Heart left ventricle (tissue), 16 donors: ENCODE measurements around the gene ASCL5. TPM values are rescaled to one million over a fixed set of nuclear protein-coding genes. Genes with fewer than 3 reads are reported as not detected.

Experiments used
- ATAC-seq, 4 donors: fragments of 200-7000 bp; cut with Tn5 transposase; one replicate each; pipeline ENCODE4 v1.9.1; 2020 to 2022; ENCODE audit warnings: moderate library complexity in 4 of 4, mild to moderate bottlenecking in 3 of 4, moderate number of reproducible peaks in 1 of 4
- DNase-seq, 5 donors: peaks; one replicate each; pipeline ENCODE4 v3.0.0-alpha.2; 2020
- H3K27ac ChIP-seq, 12 donors: fragments of 200-600 bp; sonication (generic) in 4 of 12; one replicate each; pipeline versions ENCODE4 v1.5.0 to v1.8.0; 2016 to 2022; ENCODE audit warnings: mild to moderate bottlenecking in 2 of 12
- H3K27me3 ChIP-seq, 9 donors: fragments of 200-600 bp; sonication (generic) in 2 of 9; one replicate each; pipeline versions ENCODE4 v1.5.1 to v1.8.0; 2016 to 2022; ENCODE audit warnings: mild to moderate bottlenecking in 3 of 9
- H3K36me3 ChIP-seq, 9 donors: fragments of 200-600 bp; sonication (generic) in 2 of 9; one replicate each; pipeline versions ENCODE4 v1.5.0 to v1.8.0; 2018 to 2022; ENCODE audit warnings: mild to moderate bottlenecking in 2 of 9
- H3K4me1 ChIP-seq, 12 donors: fragments of 200-600 bp; sonication (generic) in 4 of 12; one replicate each; pipeline versions ENCODE4 v1.5.0 to v1.8.0; 2016 to 2022; ENCODE audit warnings: mild to moderate bottlenecking in 3 of 12
- H3K4me3 ChIP-seq, 12 donors: fragments of 200-600 bp; sonication (generic) in 4 of 12; one replicate each; pipeline versions ENCODE4 v1.5.0 to v1.8.0; 2017 to 2022; ENCODE audit warnings: mild to moderate bottlenecking in 9 of 12, moderate library complexity in 4 of 12
- H3K9me3 ChIP-seq, 12 donors: fragments of 200-600 bp; sonication (generic) in 4 of 12; one replicate each; pipeline versions ENCODE4 v1.5.0 to v1.8.0; 2016 to 2022; ENCODE audit warnings: mild to moderate bottlenecking in 1 of 12
- CTCF ChIP-seq, 12 donors: fragments of 200-600 bp; sonication (generic) in 4 of 12; IDR thresholded peaks; one replicate each; pipeline versions ENCODE4 v1.5.0 to v1.8.0; 2018 to 2022; ENCODE audit warnings: antibody characterized with exemption in 12 of 12, mild to moderate bottlenecking in 5 of 12
- POLR2A ChIP-seq, 2 donors: fragments of 450-650 bp; IDR thresholded peaks; one replicate each; pipeline ENCODE4 v1.6.1; 2017; ENCODE audit warnings: antibody characterized with exemption in 2 of 2, mild to moderate bottlenecking in 2 of 2, moderate library complexity in 2 of 2
- WGBS, 4 donors: extraction: QIAGEN DNeasy Blood & Tissue Kit in 2 of 4; methylation state at CpG; one replicate each; pipeline versions ENCODE4 v1.1.5 to v1.1.7; 2013 to 2018; 5-methylcytosine and 5-hydroxymethylcytosine counted together
- intact Hi-C, 10 donors: fragments of 100-400 bp; cut with DNase I; formaldehyde crosslinking; loops; one replicate each; pipeline versions ENCODE4 v1.11.1 to v1.14.2; 2022
- polyA plus RNA-seq, 2 donors: library from polyadenylated mRNA; stranded (reverse); fragments of 200-250 nt; gene quantifications; one replicate each; pipeline ENCODE4 v1.2.3, GENCODE V29; 2013
- total RNA-seq, 9 donors: library from RNA; depleted of rRNA in 2 of 9; stranded (reverse); fragments of >200 nt in 2 of 9; fragmentation: NEBNext Ultra II Directional in 3 of 9; extraction: Animal tissue kit (Norgen Biotek cat#: 25700) in 3 of 9; gene quantifications; one replicate each; pipeline versions ENCODE4 v1.1.0 to v1.2.4, GENCODE V29; 2016 to 2023
- donor health status: ischemic (EF 13 %, LVEDD 7.1; RV severe dilation, severe dysfunction).
- donor health status: healthy with polysubstance abuse.
- donor health status: DM: no; HTN: yes; CAD: no.
- donor health status: DM: no; HTN: no; CAD: no.
- donor health status: ischemic (EF 25% LVEDD 6.9; RV normal size, moderate dysfunction).
- donor health status: ischemic (EF 25% LVEDD 5.7; RV mildly dilated, moderate dysfunction).
- donor health status: healthy.
- donor health status: DM: yes; HTN: yes; CAD: no.
- donor health status: ischemic (EF 35%, LVEDD 5.7; RV mildly dilated, moderate dysfunction).
- donor health status: nonischemic (EF 11% LVEDD 7.7; RV severe dilation, severe dysfunction).
- donor health status: DM: yes; HTN: yes; CAD: no.
- donor health status: PGD.
- donor health status: ischemic (EF 29% LVEDD 5.4; RV normal size, mild dysfunction).
- donor health status: nonischemic (EF 23%, LVEDD 6.1; RV moderate dilation, normal function).

Gene ASCL5
- total and polyA plus RNA-seq, 11 donors: not detected

- Histone ChIP-seq H3K27me3 (no peaks in the 10 kb centered on the region), H3K27ac (no peak overlapping the region), H3K36me3 (peaks cover 0 to 4% (median 0%) of the 10 kb centered on the region in 9 donors), H3K4me1 (peaks cover 0 to 20% (median 13%) of the 10 kb centered on the region in 12 donors), H3K4me3 (no peak overlapping the region), H3K9me3 (no peaks in the 10 kb centered on the region)
- ATAC-seq (no peak), DNase-seq (no peak)
- no peak for TF ChIP-seq CTCF (IDR thresholded peaks at IDR 0.05)
- no peak for TF ChIP-seq POLR2A (IDR thresholded peaks at IDR 0.05)
- intact Hi-C loops: loop anchor here in 1 of 10 donors (10.0 kb wide), 1 partner anchor 68 kb away; no protein-coding TSS in a partner anchor
Observed at GRCh38 chr1:201156819-201157218, 29.8 kb upstream of the ASCL5 start.

- Histone ChIP-seq H3K4me3 (no peak overlapping the region), H3K4me1 (peaks cover 0 to 20% (median 13%) of the 10 kb centered on the region in 12 donors)
Observed at GRCh38 chr1:201156346-201156745, 29.4 kb upstream of the ASCL5 start.

GRCh38 chr1:201155354-201155753 lies 28.4 kb upstream of the ASCL5 start:
- H3K4me1 ChIP-seq: peaks cover 0 to 20% (median 13%) of the 10 kb centered on the region in 12 donors
- H3K36me3 ChIP-seq: peaks cover 0 to 18% (median 13%) of the 10 kb centered on the region in 9 donors
- no peak overlapping the region for H3K4me3 ChIP-seq
- 80 to 89% (median 85%) methylated on average over 2 of the region's 2 CpGs for WGBS, 4 donors
- intact Hi-C loops: loop anchor here in 1 of 10 donors (10.0 kb wide), 1 partner anchor 69 kb away; no protein-coding TSS in a partner anchor
- ATAC-seq (no peak), DNase-seq (no peak)
- no peaks in the 10 kb centered on the region for H3K27me3 ChIP-seq
- H3K27ac ChIP-seq: no peak overlapping the region
- TF ChIP-seq POLR2A (IDR thresholded peaks at IDR 0.05): no peak
- TF ChIP-seq CTCF (IDR thresholded peaks at IDR 0.05): no peak
- H3K9me3 ChIP-seq: no peaks in the 10 kb centered on the region

More at GRCh38 chr1:201156346-201156745, 29.4 kb upstream of the ASCL5 start:
- ATAC-seq: no peak
- no peak for DNase-seq
- WGBS, 4 donors: 84 to 95% (median 88%) methylated on average over 3 of the region's 3 CpGs
- peaks cover 0 to 9% (median 4%) of the 10 kb centered on the region in 9 donors for H3K36me3 ChIP-seq
- H3K9me3 ChIP-seq: no peaks in the 10 kb centered on the region
- TF ChIP-seq POLR2A (IDR thresholded peaks at IDR 0.05): no peak
- no peak for TF ChIP-seq CTCF (IDR thresholded peaks at IDR 0.05)
- no peak overlapping the region for H3K27ac ChIP-seq
- intact Hi-C loops: loop anchor here in 1 of 10 donors (10.0 kb wide), 1 partner anchor 68 kb away; no protein-coding TSS in a partner anchor
- no peaks in the 10 kb centered on the region for H3K27me3 ChIP-seq

GRCh38 chr1:201154389-201155165 lies 27.6 kb upstream of the ASCL5 start, which contains the start of gene TMEM9:
TSS of gene TMEM9 (minus strand) at chr1:201154474. CDS start at chr1:201153923, 551 bp downstream.
- H3K36me3 ChIP-seq: peaks cover 0 to 26% (median 18%) of the 10 kb centered on the region in 9 donors
- intact Hi-C loops: loop anchor here in 2 of 10 donors (1.0 to 10.0 kb wide), 3 partner anchors 16 to 70 kb away; no protein-coding TSS in a partner anchor
- ATAC-seq: peak; percentile 96 to 99 (median 98)

More at GRCh38 chr1:201154389-201155165, 27.6 kb upstream of the ASCL5 start, which contains the start of gene TMEM9:
- Histone ChIP-seq H3K4me1 (peaks cover 0 to 20% (median 13%) of the 10 kb centered on the region in 12 donors), H3K27ac (peak within 1 kb of the TSS in 11 of 12 donors; percentile 6 to 83 (median 63)), H3K27me3 (no peaks in the 10 kb centered on the region), H3K9me3 (no peaks in the 10 kb centered on the region), H3K4me3 (peak within 1 kb of the TSS; percentile 78 to 100 (median 90))
- no peak for TF ChIP-seq POLR2A (IDR thresholded peaks at IDR 0.05)
- no peak for TF ChIP-seq CTCF (IDR thresholded peaks at IDR 0.05)
- peak; percentile 96 to 99 (median 98) for DNase-seq
- 7 to 14% (median 11%) methylated on average over 26 to 31 of the region's 31 CpGs for WGBS, 4 donors
